Lung microvascular endothelial cell (primary cell): ENCODE results near the gene ATP1B2. TPM values are rescaled to one million over a fixed set of nuclear protein-coding genes. Genes with fewer than 3 reads are reported as not detected.

ENCODE experiments used
- DNase-seq, 2 donors: peaks; one replicate each; pipeline versions ENCODE4 v3.0.0 to v3.0.0-alpha.2; 2010; ENCODE audit warnings: low read depth in 2 of 2
- total RNA-seq: library from RNA; depleted of rRNA; stranded (reverse); fragments of >200 nt; gene quantifications from 2 replicates; pipeline ENCODE4 v1.2.1, GENCODE V29; 2014

ATP1B2 gene
- total RNA-seq, 1 donor from 2014 or later = not detected

- no peak for DNase-seq
These were observed 34.3 kb downstream of the ATP1B2 start for GRCh38 chr17:7684851-7685532.

GRCh38 chr17:7685533-7686221 lies 35.0 kb downstream of the ATP1B2 start:
- peak; percentile 94 to 95 for DNase-seq

- peak; percentile 84 to 89 for DNase-seq
These were observed 35.7 kb downstream of the ATP1B2 start for GRCh38 chr17:7686222-7687071.

- DNase-seq = peak; percentile 88 to 91
These were observed 36.6 kb downstream of the ATP1B2 start, which contains the start of gene TP53 for GRCh38 chr17:7687072-7687907. TP53 (minus strand) TSS chr17:7687490; CDS start chr17:7676594, 10,896 bp downstream.

- peak; percentile 99 for DNase-seq
These were observed 37.4 kb downstream of the ATP1B2 start, which contains the start of gene WRAP53 for GRCh38 chr17:7687908-7688807. WRAP53 (plus strand) TSS chr17:7688477; CDS start chr17:7688649, 172 bp downstream.

GRCh38 chr17:7688808-7689316 lies 38.1 kb downstream of the ATP1B2 start:
- DNase-seq = no peak

GRCh38 chr17:7695586-7695985 lies 44.9 kb downstream of the ATP1B2 start:
- no peak for DNase-seq

GRCh38 chr17:7697828-7698588 lies 47.3 kb downstream of the ATP1B2 start:
- DNase-seq = no peak

- DNase-seq = no peak
These were observed 49.8 kb downstream of the ATP1B2 start for GRCh38 chr17:7700510-7700909.

GRCh38 chr17:7701681-7702080 lies 51.0 kb downstream of the ATP1B2 start:
- DNase-seq = no peak

- no peak for DNase-seq
These were observed 52.0 kb downstream of the ATP1B2 start for GRCh38 chr17:7702776-7703175.

GRCh38 chr17:7703584-7704479 lies 53.1 kb downstream of the ATP1B2 start:
- DNase-seq = peak; percentile 30 to 71

GRCh38 chr17:7704601-7705268 lies 54.0 kb downstream of the ATP1B2 start, which contains the start of gene EFNB3:
EFNB3 (plus strand) TSS chr17:7705202; CDS start chr17:7705599, 397 bp downstream.
- DNase-seq = peak in 1 of 2 donors; percentile 16

- DNase-seq = no peak
These were observed 54.8 kb downstream of the ATP1B2 start for GRCh38 chr17:7705269-7706255.

GRCh38 chr17:7706631-7707354 lies 56.1 kb downstream of the ATP1B2 start:
- DNase-seq = no peak
